Testis (tissue), 2 donors: Measurements from ENCODE around the gene PER2.

Experiments used
- CTCF ChIP-seq, 3 experiments: fragments of 450-650 bp in 2 of 3; fragments of 200-600 bp in 1 of 3; sonication (generic) in 1 of 3; IDR thresholded peaks; one replicate each; pipeline ENCODE4 v1.5.1; 2016 to 2019; ENCODE audit warnings: antibody characterized with exemption in 3 of 3, mild to moderate bottlenecking in 2 of 3, moderate library complexity in 1 of 3
- POLR2A ChIP-seq: fragments of 450-650 bp; IDR thresholded peaks from one replicate; pipeline ENCODE4 v1.6.1; 2017; ENCODE audit warnings: antibody characterized with exemption, mild to moderate bottlenecking, moderate library complexity

- no peak for TF ChIP-seq CTCF (IDR thresholded peaks at IDR 0.05)
- TF ChIP-seq POLR2A = no peak
These were observed 25.8 kb downstream of the PER2 start for GRCh38 chr2:238262496-238263122.
